Activated CD4-positive, alpha-beta memory T cell treated with anti-CD3 and anti-CD28 coated beads, Interleukin-2, amount 10 ng/mL, durations not matched to agents 7 days and 5 days (primary cell): ENCODE results near the gene TPTE. TPM values are rescaled to one million over a fixed set of nuclear protein-coding genes. Genes with fewer than 3 reads are reported as not detected.
"Not testable (repeated sequence)": the region's sequence is repeated elsewhere in the genome, so short reads cannot be mapped to it uniquely, and the experiment has no call there.

Experiments used
- CTCF ChIA-PET: fragments of 350-600 bp; sonication (Branson Sonifier 250); formaldehyde crosslinking; loops from one replicate; lab custom pipeline; 2021; ENCODE audit warnings: antibody characterized with exemption, inconsistent platforms; lab: Charles Lee
- POLR2A ChIA-PET: fragments of 350-600 bp; sonication (Branson Sonifier 250); formaldehyde crosslinking; loops from one replicate; lab custom pipeline; 2021; ENCODE audit warnings: antibody characterized with exemption; lab: Charles Lee
- DNase-seq: peaks from one replicate; pipeline ENCODE4 v3.0.0-alpha.2; 2020
- H3K27ac Mint-ChIP-seq: one replicate; pipeline ENCODE4 v1.8.0; 2021; ENCODE audit warnings: mild to moderate bottlenecking, mixed read lengths
- H3K27me3 Mint-ChIP-seq: one replicate; pipeline ENCODE4 v1.8.0; 2021; ENCODE audit warnings: mixed read lengths
- H3K36me3 Mint-ChIP-seq: one replicate; pipeline ENCODE4 v1.8.0; 2021; ENCODE audit warnings: low read depth, mixed read lengths
- H3K4me1 Mint-ChIP-seq: one replicate; pipeline ENCODE4 v1.8.0; 2021; ENCODE audit warnings: mixed read lengths
- H3K4me3 Mint-ChIP-seq: one replicate; pipeline ENCODE4 v1.8.0; 2021; ENCODE audit warnings: mild to moderate bottlenecking, mixed read lengths
- H3K9me3 Mint-ChIP-seq: one replicate; pipeline ENCODE4 v1.8.0; 2021; ENCODE audit warnings: mixed read lengths
- total RNA-seq, 2 experiments: library from RNA; stranded (reverse); gene quantifications; one replicate each; pipeline ENCODE4 v1.2.3, GENCODE V29; 2021

Gene TPTE
- total RNA-seq, 2 experiments from 2014 or later: not detected

GRCh38 chr21:10638144-10638543, 116.8 kb downstream of the TPTE start:
- POLR2A ChIA-PET, H3K36me3 Mint-ChIP-seq: not testable (repeated sequence)

GRCh38 chr21:10639123-10639522, 117.7 kb downstream of the TPTE start:
- H3K4me3 Mint-ChIP-seq: no peak overlapping the region
- H3K27me3 Mint-ChIP-seq: no peaks in the 10 kb centered on the region
- peaks cover 3% of the 10 kb centered on the region for H3K9me3 Mint-ChIP-seq
- no peak for DNase-seq
- no peak overlapping the region for H3K27ac Mint-ChIP-seq
- POLR2A ChIA-PET: no interaction called here
- H3K36me3 Mint-ChIP-seq: no peaks in the 10 kb centered on the region
- no peaks in the 10 kb centered on the region for H3K4me1 Mint-ChIP-seq
- CTCF ChIA-PET: no interaction called here

More at GRCh38 chr21:10638144-10638543, 116.8 kb downstream of the TPTE start:
- H3K4me3 Mint-ChIP-seq, H3K4me1 Mint-ChIP-seq, H3K9me3 Mint-ChIP-seq, CTCF ChIA-PET, H3K27ac Mint-ChIP-seq, DNase-seq, H3K27me3 Mint-ChIP-seq: not testable (repeated sequence)

- H3K27me3 Mint-ChIP-seq, H3K4me1 Mint-ChIP-seq, CTCF ChIA-PET, POLR2A ChIA-PET, H3K36me3 Mint-ChIP-seq, DNase-seq, H3K9me3 Mint-ChIP-seq, H3K4me3 Mint-ChIP-seq, H3K27ac Mint-ChIP-seq: not testable (repeated sequence)
These were observed 118.4 kb downstream of the TPTE start for GRCh38 chr21:10639746-10640145.

DNA sequence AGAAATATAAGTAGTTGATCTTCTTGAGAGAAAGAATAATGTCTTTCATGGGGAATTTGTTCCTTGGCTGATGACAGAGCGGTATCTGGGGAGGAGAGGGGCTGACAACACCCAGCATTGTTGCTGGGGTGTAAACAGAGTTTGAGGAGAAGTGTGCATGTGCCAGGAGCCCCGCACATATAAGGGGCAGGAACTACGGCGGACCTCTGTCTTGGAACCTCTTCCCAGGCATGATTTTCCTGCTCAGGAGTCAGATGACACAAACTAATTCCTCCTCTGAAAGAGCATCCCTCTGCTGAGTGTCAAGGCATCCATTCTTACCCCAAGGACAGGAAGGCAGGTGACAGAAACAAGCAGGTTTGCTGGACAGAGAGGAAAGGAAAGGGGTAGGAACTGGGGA, 119.1 kb downstream of the TPTE start:
- no peaks in the 10 kb centered on the region for H3K36me3 Mint-ChIP-seq
- POLR2A ChIA-PET: no interaction called here

DNA sequence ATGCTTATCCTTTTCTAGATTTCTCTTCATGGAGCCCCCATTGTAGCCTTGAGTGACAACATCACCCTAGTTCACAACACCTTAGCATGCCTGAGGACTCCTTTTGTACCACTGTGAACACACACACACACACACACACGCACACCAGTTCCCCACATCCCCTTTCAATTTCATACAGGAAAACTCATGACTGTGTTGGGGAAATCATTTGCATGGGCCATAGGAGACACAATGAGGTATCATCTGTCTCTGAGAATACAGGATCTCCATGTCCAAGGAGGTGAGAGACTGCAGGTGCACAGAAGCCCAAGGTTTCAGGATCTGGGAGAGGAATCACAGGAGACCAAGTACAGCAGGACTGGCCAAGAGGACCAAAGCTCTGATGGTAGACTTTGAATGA, 119.7 kb downstream of the TPTE start:
- Mint-ChIP-seq H3K4me1 (no peaks in the 10 kb centered on the region), H3K9me3 (peaks cover 3% of the 10 kb centered on the region), H3K4me3 (no peak overlapping the region), H3K27ac (no peak overlapping the region), H3K36me3 (no peaks in the 10 kb centered on the region), H3K27me3 (no peaks in the 10 kb centered on the region)
- ChIA-PET CTCF (no interaction called here), POLR2A (no interaction called here)
- no peak for DNase-seq

More for the DNA sequence above, 119.1 kb downstream of the TPTE start:
- no peaks in the 10 kb centered on the region for H3K4me1 Mint-ChIP-seq
- CTCF ChIA-PET: no interaction called here
- no peaks in the 10 kb centered on the region for H3K27me3 Mint-ChIP-seq
- H3K4me3 Mint-ChIP-seq: no peak overlapping the region
- H3K27ac Mint-ChIP-seq: no peak overlapping the region
- peaks cover 3% of the 10 kb centered on the region for H3K9me3 Mint-ChIP-seq
- no peak for DNase-seq

GRCh38 chr21:10645667-10646066, 124.3 kb downstream of the TPTE start:
- H3K4me3 Mint-ChIP-seq, DNase-seq, H3K4me1 Mint-ChIP-seq, H3K36me3 Mint-ChIP-seq, POLR2A ChIA-PET, H3K27me3 Mint-ChIP-seq, CTCF ChIA-PET, H3K27ac Mint-ChIP-seq: not testable (repeated sequence)
- H3K9me3 Mint-ChIP-seq: peaks cover 18% of the 10 kb centered on the region

DNA sequence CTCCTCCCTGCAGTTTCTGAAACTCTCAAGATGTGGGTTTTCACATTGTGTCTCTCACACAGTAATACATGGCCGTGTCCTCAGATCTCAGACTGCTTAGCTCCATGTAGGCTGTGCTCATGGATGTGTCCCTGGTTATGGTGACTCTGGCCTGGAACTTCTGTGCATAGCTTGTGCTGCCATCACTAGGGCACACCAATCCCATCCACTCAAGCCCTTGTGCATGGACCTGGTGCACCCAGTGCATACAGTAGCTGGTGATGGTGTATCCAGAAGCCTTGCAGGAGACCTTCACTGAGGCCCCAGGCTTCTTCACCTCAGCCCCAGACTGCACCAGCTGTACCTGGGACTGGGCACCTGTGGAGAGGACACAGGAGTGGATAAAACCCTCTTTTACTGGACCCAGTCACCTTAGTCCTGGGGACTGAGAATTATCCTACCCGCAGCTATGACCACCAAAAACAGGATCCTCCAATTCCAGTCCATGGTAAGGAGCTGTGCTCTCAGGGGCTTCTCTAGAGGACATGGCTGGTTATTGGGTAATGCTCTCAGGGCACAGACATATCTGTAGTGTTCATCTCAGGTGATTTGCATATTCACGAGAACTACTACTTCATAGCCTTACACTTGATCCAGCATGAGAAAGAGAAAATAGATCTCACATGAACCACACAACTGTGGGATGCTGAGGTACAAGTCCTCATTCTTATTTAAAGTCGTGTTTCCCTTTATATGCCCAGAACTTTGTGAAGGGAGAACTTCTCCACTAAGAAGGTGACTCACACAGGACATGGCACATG, 128.2 kb downstream of the TPTE start:
- H3K9me3 Mint-ChIP-seq: peaks cover 18% of the 10 kb centered on the region
- H3K27me3 Mint-ChIP-seq, POLR2A ChIA-PET, H3K36me3 Mint-ChIP-seq, DNase-seq, H3K4me3 Mint-ChIP-seq, CTCF ChIA-PET, H3K27ac Mint-ChIP-seq, H3K4me1 Mint-ChIP-seq: not testable (repeated sequence)

DNA sequence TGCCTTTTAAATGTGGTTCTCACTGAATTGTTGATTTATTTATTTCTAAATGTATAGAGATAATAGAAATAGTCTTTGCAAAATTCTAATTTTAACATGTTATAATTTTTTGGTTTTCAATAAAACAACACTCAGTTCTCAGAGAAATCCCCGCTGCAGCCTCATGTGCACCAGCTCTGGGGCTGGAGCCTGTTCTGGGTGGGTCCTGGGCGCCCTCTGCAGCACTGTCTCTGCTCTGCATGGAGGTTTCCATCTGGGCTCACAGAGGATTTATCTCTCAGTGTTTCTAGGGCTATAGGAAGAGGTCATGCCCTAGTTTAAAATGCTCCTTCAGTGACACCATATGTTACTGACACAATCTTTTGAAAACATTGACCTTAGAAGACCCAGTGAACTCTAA, 128.9 kb downstream of the TPTE start:
- peaks cover 18% of the 10 kb centered on the region for H3K9me3 Mint-ChIP-seq
- H3K4me3 Mint-ChIP-seq, H3K27ac Mint-ChIP-seq, H3K4me1 Mint-ChIP-seq, POLR2A ChIA-PET, DNase-seq, H3K36me3 Mint-ChIP-seq, H3K27me3 Mint-ChIP-seq, CTCF ChIA-PET: not testable (repeated sequence)
